T-cell (primary cell): ENCODE measurements around the gene PPFIA4. TPM values are rescaled to one million over a fixed set of nuclear protein-coding genes. Genes with fewer than 3 reads are reported as not detected.

Experiments used
- ATAC-seq, 4 experiments: fragments of 200-7000 bp in 3 of 4; fragments of 150-1000 bp in 1 of 4; cut with Tn5 transposase; replicated peaks in 1 of 4; 1 replicate in 3 of 4; 2 replicates in 1 of 4; pipeline ENCODE4 v1.10.0; 2021; ENCODE audit warnings: moderate library complexity in 3 of 4, mild to moderate bottlenecking in 2 of 4, moderate number of reproducible peaks in 1 of 4
- CTCF ChIA-PET, 2 donors: fragments of 300-600 bp; sonication (Branson Sonifier 250); formaldehyde crosslinking; loops; one replicate each; lab custom pipeline; 2022; ENCODE audit warnings: antibody characterized with exemption in 2 of 2; lab: Charles Lee
- POLR2A ChIA-PET, 2 donors: fragments of 300-600 bp; sonication (Branson Sonifier 250); formaldehyde crosslinking; loops; one replicate each; lab custom pipeline; 2022; ENCODE audit warnings: antibody characterized with exemption in 2 of 2; lab: Charles Lee
- DNase-seq, 35 experiments: peaks; one replicate each; pipeline versions ENCODE4 v3.0.0 to v3.0.0-alpha.2; 2013 to 2023
- H3K27ac ChIP-seq: one replicate; pipeline ENCODE4 v1.5.1; 2013; ENCODE audit warnings: low read length
- H3K27me3 ChIP-seq, 2 experiments: replicated peaks in 1 of 2; 1 replicate in 1 of 2; 2 replicates in 1 of 2; pipeline versions ENCODE4 v1.6.1 to v1.7.0; 2013; ENCODE audit warnings: low read length in 1 of 2, mixed read lengths in 1 of 2; ENCODE audit not compliant: control insufficient read depth in 2 of 2, insufficient read depth in 2 of 2; ENCODE audit errors: extremely low read depth in 1 of 2
- H3K36me3 ChIP-seq, 2 donors: 1 replicate in 1 of 2; 2 replicates in 1 of 2; pipeline versions ENCODE4 v1.6.1 to v1.7.0; 2013; ENCODE audit warnings: low read length in 1 of 2; ENCODE audit not compliant: control insufficient read depth in 2 of 2, insufficient read depth in 1 of 2; ENCODE audit errors: extremely low read depth in 1 of 2
- H3K4me1 ChIP-seq, 2 experiments: 1 replicate in 1 of 2; 2 replicates in 1 of 2; pipeline versions ENCODE4 v1.6.1 to v1.7.0; 2013; ENCODE audit warnings: low read length in 2 of 2, mixed read lengths in 1 of 2; ENCODE audit not compliant: insufficient read depth in 2 of 2, control insufficient read depth in 1 of 2; ENCODE audit errors: extremely low read depth in 1 of 2
- H3K4me3 ChIP-seq, 2 donors: 1 replicate in 1 of 2; 2 replicates in 1 of 2; pipeline versions ENCODE4 v1.5.1 to v1.7.0; 2013; ENCODE audit warnings: mild to moderate bottlenecking in 2 of 2, low read length in 1 of 2, moderate library complexity in 1 of 2; ENCODE audit not compliant: control insufficient read depth in 1 of 2; ENCODE audit errors: extremely low read depth in 1 of 2
- H3K9me3 ChIP-seq: 2 replicates; pipeline ENCODE4 v1.7.0; 2013
- H3K27ac Mint-ChIP-seq, 2 donors: one replicate each; pipeline ENCODE4 v1.8.0; 2020 to 2021; ENCODE audit warnings: mild to moderate bottlenecking in 2 of 2, mixed read lengths in 2 of 2
- H3K27me3 Mint-ChIP-seq, 2 donors: one replicate each; pipeline ENCODE4 v1.8.0; 2021 to 2022; ENCODE audit warnings: mixed read lengths in 2 of 2
- H3K36me3 Mint-ChIP-seq: one replicate; pipeline ENCODE4 v1.8.0; 2021; ENCODE audit warnings: mixed read lengths
- H3K4me1 Mint-ChIP-seq, 3 donors: one replicate each; pipeline ENCODE4 v1.8.0; 2020 to 2022; ENCODE audit warnings: mixed read lengths in 3 of 3, mild to moderate bottlenecking in 1 of 3
- H3K4me3 Mint-ChIP-seq, 3 donors: one replicate each; pipeline ENCODE4 v1.8.0; 2020 to 2022; ENCODE audit warnings: mild to moderate bottlenecking in 3 of 3, mixed read lengths in 3 of 3, moderate library complexity in 3 of 3
- H3K9me3 Mint-ChIP-seq, 3 donors: one replicate each; pipeline ENCODE4 v1.8.0; 2020 to 2022; ENCODE audit warnings: mixed read lengths in 3 of 3
- WGBS: methylation state at CpG from one replicate; pipeline ENCODE4 v1.1.5; 2013; ENCODE audit warnings: missing lambda C conversion rate; ENCODE audit not compliant: insufficient coverage; 5-methylcytosine and 5-hydroxymethylcytosine counted together
- total RNA-seq, 35 experiments: library from RNA in 6 of 35; stranded (reverse) in 6 of 35; fragments of 120-200 nt in 1 of 35; gene quantifications; one replicate each; pipeline versions ENCODE4 v1.2.1 to v1.2.4 and lab custom pipeline; 2013 to 2026

Gene PPFIA4
- total RNA-seq, 5 donors from 2014 or later (not counting 1 experiment from before 2014, with no cell fraction given), result 0.66 to 2.0 (median 1.7) TPM

- H3K27ac Mint-ChIP-seq, result no peak overlapping the region
- Histone ChIP-seq H3K9me3 (no peaks in the 10 kb centered on the region), H3K4me3 (peak overlapping the region in 1 of 2 donors; percentile 51), H3K27ac (no peak overlapping the region), H3K4me1 (peaks cover 0 to 11% of the 10 kb centered on the region in 2 experiments), H3K36me3 (no peaks in the 10 kb centered on the region), H3K27me3 (peaks cover 0 to 54% of the 10 kb centered on the region in 2 experiments)
- H3K27me3 Mint-ChIP-seq, result peaks cover 47 to 60% of the 10 kb centered on the region in 2 donors
- peaks cover 5 to 11% (median 6%) of the 10 kb centered on the region in 3 donors for H3K4me1 Mint-ChIP-seq
- WGBS, result 9% methylated on average over 25 of the region's 30 CpGs
- H3K9me3 Mint-ChIP-seq, result no peaks in the 10 kb centered on the region
- ChIA-PET CTCF (no interaction called here), POLR2A (no interaction called here)
- ATAC-seq, result peak in 1 of 4 experiments; percentile 27
- DNase-seq, result no peak
- H3K4me3 Mint-ChIP-seq, result peak overlapping the region; percentile 32 to 76 (median 56)
- H3K36me3 Mint-ChIP-seq, result no peaks in the 10 kb centered on the region
These were observed 49.8 kb downstream of the PPFIA4 start for GRCh38 chr1:203076031-203076511.

GRCh38 chr1:203077367-203077766, 51.1 kb downstream of the PPFIA4 start:
- WGBS, result no CpG with 5 or more reads among the region's 3 CpGs

GRCh38 chr1:203077956-203078355, 51.7 kb downstream of the PPFIA4 start:
- WGBS, result no CpG with 5 or more reads among the region's 2 CpGs
- Mint-ChIP-seq H3K27ac (no peak overlapping the region), H3K4me3 (no peak overlapping the region), H3K36me3 (no peaks in the 10 kb centered on the region), H3K9me3 (no peaks in the 10 kb centered on the region), H3K27me3 (peaks cover 49 to 64% of the 10 kb centered on the region in 2 donors), H3K4me1 (peaks cover 5 to 11% (median 6%) of the 10 kb centered on the region in 3 donors)
- peaks cover 0 to 65% of the 10 kb centered on the region in 2 experiments for H3K27me3 ChIP-seq
- ChIA-PET CTCF (no interaction called here), POLR2A (no interaction called here)
- no peaks in the 10 kb centered on the region for H3K9me3 ChIP-seq
- peaks cover 0 to 11% of the 10 kb centered on the region in 2 experiments for H3K4me1 ChIP-seq
- ATAC-seq (no peak), DNase-seq (no peak)
- no peak overlapping the region for H3K27ac ChIP-seq
- H3K36me3 ChIP-seq, result no peaks in the 10 kb centered on the region
- H3K4me3 ChIP-seq, result no peak overlapping the region

More at GRCh38 chr1:203077367-203077766, 51.1 kb downstream of the PPFIA4 start:
- H3K36me3 Mint-ChIP-seq, result no peaks in the 10 kb centered on the region
- Histone ChIP-seq H3K4me1 (peaks cover 0 to 11% of the 10 kb centered on the region in 2 experiments), H3K36me3 (no peaks in the 10 kb centered on the region), H3K4me3 (no peak overlapping the region), H3K27me3 (peaks cover 0 to 61% of the 10 kb centered on the region in 2 experiments), H3K27ac (no peak overlapping the region), H3K9me3 (no peaks in the 10 kb centered on the region)
- DNase-seq, result no peak
- no peaks in the 10 kb centered on the region for H3K9me3 Mint-ChIP-seq
- no peak overlapping the region for H3K27ac Mint-ChIP-seq
- ChIA-PET POLR2A (no interaction called here), CTCF (no interaction called here)
- peaks cover 5 to 11% (median 6%) of the 10 kb centered on the region in 3 donors for H3K4me1 Mint-ChIP-seq
- ATAC-seq, result no peak
- peaks cover 51 to 64% of the 10 kb centered on the region in 2 donors for H3K27me3 Mint-ChIP-seq
- H3K4me3 Mint-ChIP-seq, result peak overlapping the region in 1 of 3 donors; percentile 14

- no peaks in the 10 kb centered on the region for H3K9me3 ChIP-seq
- no peak overlapping the region for H3K4me3 ChIP-seq
- ChIA-PET POLR2A (interaction anchor here in 1 of 2 donors (0.6 kb wide), 1 partner anchor 72 kb away, joined by 5 read pairs; no protein-coding TSS in a partner anchor), CTCF (no interaction called here)
- H3K4me1 Mint-ChIP-seq, result peaks cover 5 to 11% (median 6%) of the 10 kb centered on the region in 3 donors
- no peaks in the 10 kb centered on the region for H3K36me3 ChIP-seq
- H3K27ac Mint-ChIP-seq, result no peak overlapping the region
- peaks cover 0 to 11% of the 10 kb centered on the region in 2 experiments for H3K4me1 ChIP-seq
- no peaks in the 10 kb centered on the region for H3K36me3 Mint-ChIP-seq
- peaks cover 0 to 66% of the 10 kb centered on the region in 2 experiments for H3K27me3 ChIP-seq
- no peak overlapping the region for H3K4me3 Mint-ChIP-seq
- H3K27me3 Mint-ChIP-seq, result peaks cover 43 to 60% of the 10 kb centered on the region in 2 donors
- DNase-seq (no peak), ATAC-seq (no peak)
- no CpG with 5 or more reads among the region's 3 CpGs for WGBS
- no peak overlapping the region for H3K27ac ChIP-seq
- H3K9me3 Mint-ChIP-seq, result no peaks in the 10 kb centered on the region
These were observed 52.2 kb downstream of the PPFIA4 start for GRCh38 chr1:203078478-203078877.

- H3K27ac Mint-ChIP-seq, result no peak overlapping the region
- ChIA-PET POLR2A (no interaction called here), CTCF (no interaction called here)
- no peaks in the 10 kb centered on the region for H3K36me3 ChIP-seq
- peaks cover 0 to 9% of the 10 kb centered on the region in 2 experiments for H3K4me1 ChIP-seq
- H3K27ac ChIP-seq, result no peak overlapping the region
- H3K4me3 ChIP-seq, result no peak overlapping the region
- peaks cover 29 to 45% of the 10 kb centered on the region in 2 donors for H3K27me3 Mint-ChIP-seq
- H3K27me3 ChIP-seq, result peaks cover 0 to 64% of the 10 kb centered on the region in 2 experiments
- no peak overlapping the region for H3K4me3 Mint-ChIP-seq
- no peak for DNase-seq
- no peaks in the 10 kb centered on the region for H3K9me3 Mint-ChIP-seq
- H3K4me1 Mint-ChIP-seq, result peaks cover 5 to 6% (median 5%) of the 10 kb centered on the region in 3 donors
- H3K36me3 Mint-ChIP-seq, result no peaks in the 10 kb centered on the region
- no peak for ATAC-seq
- WGBS, result 57% methylated on average over 3 of the region's 5 CpGs
- no peaks in the 10 kb centered on the region for H3K9me3 ChIP-seq
These were observed 54.2 kb downstream of the PPFIA4 start for GRCh38 chr1:203080456-203080855.

- no peaks in the 10 kb centered on the region for H3K9me3 ChIP-seq
- H3K4me3 ChIP-seq, result no peak overlapping the region
- Mint-ChIP-seq H3K36me3 (no peaks in the 10 kb centered on the region), H3K27me3 (peaks cover 23 to 38% of the 10 kb centered on the region in 2 donors), H3K27ac (no peak overlapping the region), H3K4me1 (no peaks in the 10 kb centered on the region), H3K4me3 (no peak overlapping the region), H3K9me3 (no peaks in the 10 kb centered on the region)
- H3K4me1 ChIP-seq, result no peaks in the 10 kb centered on the region
- no peaks in the 10 kb centered on the region for H3K36me3 ChIP-seq
- WGBS, result 60% methylated on average over 1 of the region's 9 CpGs
- no peak overlapping the region for H3K27ac ChIP-seq
- CTCF ChIA-PET, result no interaction called here
- peaks cover 0 to 55% of the 10 kb centered on the region in 2 experiments for H3K27me3 ChIP-seq
- ATAC-seq (no peak), DNase-seq (no peak)
- POLR2A ChIA-PET, result no interaction called here
These were observed 55.4 kb downstream of the PPFIA4 start for GRCh38 chr1:203081465-203082230.
